GM19043 (cell line): ENCODE data around the gene AFG1L.
"Not testable (repeated sequence)": the region's sequence is repeated elsewhere in the genome, so short reads cannot be mapped to it uniquely, and the experiment has no call there.

ENCODE experiments used
- ATAC-seq: cut with Tn5 transposase; IDR thresholded peaks from one replicate; pipeline ENCODE4 v1.9.1; 2021; ENCODE audit warnings: low read depth; ENCODE audit not compliant: unreplicated experiment

The AFG1L gene

GRCh38 chr6:108406943-108407342 lies 112.1 kb downstream of the AFG1L start:
- ATAC-seq, result no peak

GRCh38 chr6:108407904-108408827 lies 113.3 kb downstream of the AFG1L start:
- no peak for ATAC-seq

DNA sequence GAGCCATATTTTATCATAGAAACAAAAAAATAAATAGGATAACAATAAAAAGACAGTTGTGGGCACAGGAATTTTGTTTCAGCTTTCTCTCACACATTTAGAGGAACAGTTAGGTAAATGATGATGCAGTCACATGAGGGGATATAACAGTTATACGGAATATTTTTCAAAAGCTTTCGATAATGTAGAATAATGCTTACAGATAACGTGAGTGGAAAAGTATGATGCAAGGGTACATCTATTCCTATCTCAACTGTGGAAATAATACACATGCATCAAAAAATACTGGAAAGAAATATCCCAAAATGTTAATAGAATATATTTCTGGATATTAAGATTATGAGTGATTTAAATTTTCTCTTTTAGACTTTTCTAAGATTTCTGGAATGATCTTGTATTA lies 114.0 kb downstream of the AFG1L start:
- ATAC-seq, result no peak

- not testable (repeated sequence) for ATAC-seq
Measured at GRCh38 chr6:108416047-108416833, 121.4 kb downstream of the AFG1L start.

DNA sequence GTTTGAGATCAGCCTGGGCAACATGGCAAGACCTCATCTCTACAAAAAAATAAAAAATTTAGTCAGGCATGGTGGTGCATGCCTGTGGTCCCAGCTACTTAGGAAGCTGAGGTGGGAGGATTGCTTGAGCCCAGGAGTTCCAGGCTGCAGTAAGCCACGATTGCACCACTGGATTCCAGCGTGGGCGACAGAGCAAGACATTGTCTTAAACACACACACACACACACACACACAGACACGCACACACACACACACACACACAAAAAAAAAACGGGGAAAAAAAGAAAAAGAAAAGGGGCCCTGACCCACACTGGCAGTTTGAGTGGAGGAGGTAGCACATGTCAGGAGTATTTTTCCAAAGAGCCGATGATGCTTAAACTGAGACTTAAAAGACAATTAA lies 122.2 kb downstream of the AFG1L start:
- no peak for ATAC-seq

GRCh38 chr6:108419474-108419873 lies 124.6 kb downstream of the AFG1L start:
- ATAC-seq, result no peak

DNA sequence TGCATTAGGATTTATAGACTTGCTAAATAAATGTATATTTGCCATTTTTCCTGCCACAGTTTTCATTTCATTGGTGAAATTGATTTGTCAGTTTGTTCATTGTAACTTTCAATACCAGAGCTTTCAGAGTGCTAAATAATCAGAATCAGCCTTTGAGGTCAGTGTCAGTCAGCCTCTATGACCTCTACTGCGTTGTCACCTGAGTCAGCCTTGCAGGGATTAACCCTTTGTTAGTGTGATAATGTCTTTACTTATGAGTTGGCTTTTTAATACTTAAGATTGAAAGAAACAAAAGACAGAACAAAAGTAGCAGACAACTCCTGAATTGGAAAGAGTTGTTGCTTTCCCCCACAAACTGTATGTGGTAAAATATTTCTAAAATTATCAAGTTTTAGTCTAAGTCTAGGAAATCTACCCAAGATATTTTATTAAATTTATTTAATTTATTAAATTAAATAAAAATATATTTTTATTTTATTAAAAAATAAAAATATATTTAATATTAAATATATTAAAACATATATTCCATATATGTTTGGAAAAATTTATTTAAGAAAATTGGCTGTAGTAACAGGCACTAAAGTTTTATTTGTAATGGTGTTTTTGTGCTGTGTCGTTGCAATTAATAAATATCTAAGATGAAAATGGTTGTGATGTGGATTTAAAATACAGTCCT lies 125.2 kb downstream of the AFG1L start:
- no peak for ATAC-seq

- no peak for ATAC-seq
Measured at GRCh38 chr6:108421366-108421765, 126.5 kb downstream of the AFG1L start.

DNA sequence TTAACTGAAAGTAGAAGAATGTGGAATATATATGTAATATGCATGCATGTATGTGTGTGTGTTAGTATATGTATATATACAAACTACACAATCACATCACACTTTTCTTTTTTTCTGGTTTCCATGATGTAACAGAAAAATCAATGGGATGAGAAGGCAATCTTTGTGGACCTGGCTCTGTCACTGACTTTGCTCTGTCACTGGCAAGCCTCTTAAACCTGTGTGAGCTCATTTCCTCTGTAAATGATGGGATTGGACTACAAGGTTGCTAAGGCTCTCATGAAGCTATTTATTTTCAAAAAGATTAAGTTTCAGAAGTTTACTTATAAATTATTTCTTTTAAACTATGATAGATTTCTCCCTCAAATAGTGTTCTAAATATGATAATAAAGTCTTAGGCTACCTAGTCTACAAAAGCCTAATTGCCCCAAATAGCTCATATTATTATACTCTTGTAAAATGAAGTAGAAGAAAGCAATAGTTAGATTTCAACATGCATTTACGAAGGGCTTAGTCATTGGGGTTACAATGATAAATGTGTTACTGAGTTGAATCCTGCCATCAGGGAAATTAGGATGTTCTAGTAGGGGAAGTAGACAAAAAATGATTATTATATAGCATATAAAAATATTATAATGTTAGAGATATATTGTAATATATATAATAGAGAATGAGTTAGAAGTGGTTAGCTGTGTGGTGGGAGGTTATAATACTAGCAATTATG lies 129.3 kb downstream of the AFG1L start:
- ATAC-seq, result no peak

- no peak for ATAC-seq
Measured at GRCh38 chr6:108425428-108425827, 130.6 kb downstream of the AFG1L start.

GRCh38 chr6:108432143-108432542 lies 137.3 kb downstream of the AFG1L start:
- no peak for ATAC-seq

GRCh38 chr6:108432792-108433191 lies 137.9 kb downstream of the AFG1L start:
- no peak for ATAC-seq

- no peak for ATAC-seq
Measured at GRCh38 chr6:108434222-108434621, 139.4 kb downstream of the AFG1L start.

DNA sequence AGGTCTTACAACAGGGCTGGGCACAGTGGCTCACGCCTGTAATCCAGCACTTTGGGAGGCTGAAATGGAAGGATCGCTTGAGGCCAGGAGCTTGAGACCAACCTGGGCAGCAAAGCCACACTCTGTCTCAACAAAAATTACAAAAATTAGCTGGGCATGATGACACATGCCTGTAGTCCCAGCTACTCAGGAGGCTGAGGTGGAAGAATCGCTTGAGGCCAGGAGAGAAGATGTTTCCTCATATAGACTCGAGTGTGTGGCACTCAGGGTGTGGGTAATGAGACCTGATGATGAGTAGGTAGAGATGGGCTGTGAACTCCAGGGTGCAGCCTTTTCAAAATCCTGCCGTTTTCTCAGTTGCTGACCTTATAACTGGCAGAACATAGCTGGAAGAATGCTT lies 140.5 kb downstream of the AFG1L start:
- ATAC-seq, result no peak

- no peak for ATAC-seq
Measured at GRCh38 chr6:108436771-108437170, 141.9 kb downstream of the AFG1L start.

GRCh38 chr6:108437821-108438220 lies 143.0 kb downstream of the AFG1L start:
- ATAC-seq, result no peak

DNA sequence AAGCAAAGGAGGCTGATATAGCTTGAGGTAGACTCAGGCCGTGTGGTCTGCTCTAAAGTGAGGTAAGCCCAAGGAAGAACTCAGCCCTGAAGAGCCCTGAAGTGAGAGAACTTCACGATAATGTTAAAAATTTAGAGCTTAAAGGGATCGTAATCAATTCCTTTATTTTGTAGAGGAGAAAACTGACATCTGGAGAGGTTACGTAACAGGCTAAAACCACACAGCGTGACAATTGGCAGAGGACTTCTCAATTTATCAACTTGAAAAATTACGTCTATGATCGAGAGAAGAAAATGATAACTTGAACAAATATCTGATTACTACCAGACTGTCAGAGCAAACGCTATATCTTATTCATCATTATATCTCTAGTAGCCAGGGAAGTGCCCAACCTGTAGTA lies 144.1 kb downstream of the AFG1L start:
- ATAC-seq, result no peak

DNA sequence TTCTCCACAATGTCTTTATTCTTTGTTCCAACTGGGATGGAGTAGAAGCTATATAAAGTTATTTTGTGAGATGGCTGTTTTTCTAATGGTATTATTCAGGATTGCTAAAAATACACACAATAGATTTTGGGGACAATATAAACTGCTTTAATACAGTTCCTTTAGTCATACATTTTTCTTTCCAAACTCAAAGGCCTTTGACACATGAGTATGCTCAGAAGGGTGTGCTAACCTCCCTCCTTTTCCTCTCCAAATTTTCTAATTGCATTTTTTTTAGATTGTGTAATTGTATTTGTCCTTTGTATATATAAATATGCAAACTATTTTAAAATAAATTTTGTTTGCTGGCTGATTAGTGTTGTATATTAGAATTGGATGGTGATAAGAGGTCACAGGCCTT lies 146.3 kb downstream of the AFG1L start:
- ATAC-seq, result no peak

DNA sequence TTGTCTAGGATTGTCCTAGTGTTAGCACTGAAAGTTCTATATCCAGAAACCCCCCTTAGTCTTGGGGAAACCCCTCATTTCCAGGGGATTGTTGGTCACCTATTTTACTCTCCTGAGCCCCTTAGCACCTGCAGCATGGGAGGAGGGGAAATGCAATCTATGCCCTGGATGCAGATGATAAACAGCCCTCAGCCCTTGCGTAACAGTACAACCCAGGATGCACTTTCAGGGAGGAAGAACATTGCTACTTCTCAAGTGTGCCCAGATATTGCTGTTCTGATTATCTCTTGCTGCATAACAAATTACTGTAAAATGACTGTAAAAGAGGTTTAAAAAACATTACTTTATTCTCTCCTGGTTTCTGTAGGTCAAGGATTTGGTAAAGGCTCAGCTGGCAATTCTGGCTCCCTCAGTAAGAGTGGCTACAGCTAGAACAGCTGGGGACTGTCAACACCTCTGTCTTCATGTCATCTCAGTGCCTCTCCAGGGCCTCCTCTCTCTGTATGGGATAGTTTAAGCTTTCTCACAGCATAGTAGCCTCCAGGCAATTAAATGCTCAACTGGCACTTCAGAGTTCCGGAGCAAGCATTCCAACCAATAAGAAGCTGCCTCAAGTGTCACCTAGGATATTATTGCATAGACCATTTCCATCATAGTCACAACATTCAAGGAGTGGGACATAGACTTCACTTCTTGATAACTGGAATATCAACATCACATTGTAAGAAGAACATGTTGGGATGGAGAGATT lies 148.1 kb downstream of the AFG1L start:
- ATAC-seq, result no peak

DNA sequence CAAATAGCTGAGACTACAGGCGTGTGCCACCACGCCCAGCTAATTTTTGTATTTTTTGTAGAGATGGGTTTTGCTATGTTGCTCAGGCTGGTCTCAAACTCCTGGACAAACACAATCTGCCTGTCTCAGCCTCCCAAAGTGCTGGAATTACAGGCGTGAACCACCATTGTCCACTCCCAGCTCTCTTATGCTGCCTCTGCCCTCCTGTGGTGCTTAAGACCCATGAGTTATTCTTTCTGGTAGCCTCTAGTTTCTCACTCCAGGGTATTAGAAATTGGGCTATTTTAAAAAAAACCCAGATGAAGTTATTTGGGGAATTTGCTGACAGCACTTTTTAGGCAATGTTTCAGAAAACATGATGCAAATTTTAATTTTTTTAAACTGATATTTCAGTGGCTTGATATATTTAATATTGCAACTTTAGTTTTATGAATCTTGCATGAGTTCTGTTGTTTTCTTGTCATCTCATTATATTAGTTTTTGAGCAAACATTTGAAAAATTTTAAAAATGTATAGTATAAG lies 151.8 kb downstream of the AFG1L start:
- ATAC-seq, result no peak
